ENCODE measurements around the gene INF2. TPM values are rescaled to one million over a fixed set of nuclear protein-coding genes. Genes with fewer than 3 reads are reported as not detected.

Gene INF2
- total RNA-seq, 2 donors from 2014 or later: 162 to 264 TPM

DNA sequence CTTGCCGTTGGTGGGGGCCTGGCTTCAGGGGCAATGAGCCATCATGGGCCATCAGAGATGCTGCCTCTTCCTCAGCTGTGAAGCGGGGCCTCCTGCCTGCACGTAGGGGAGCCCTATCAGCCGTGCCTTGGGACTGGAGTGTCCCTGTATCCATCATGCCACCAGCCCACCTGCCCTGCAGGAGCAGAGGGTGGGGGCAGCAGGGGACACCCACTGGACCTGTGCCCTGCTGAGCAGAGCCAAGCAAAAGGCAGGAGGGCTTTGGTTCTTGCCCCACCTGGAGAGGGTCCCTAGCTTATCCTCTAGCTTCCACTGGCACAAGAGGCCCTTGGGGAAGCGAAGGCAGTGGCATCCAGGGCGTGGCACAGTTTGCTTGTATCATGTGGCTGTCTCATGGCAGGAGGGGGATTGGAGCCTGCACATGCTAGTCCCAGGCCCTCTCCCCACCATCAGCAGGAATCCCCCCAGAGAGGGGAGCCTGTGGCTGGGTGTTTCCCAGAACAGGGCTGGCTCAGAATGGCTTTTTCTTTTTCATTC is 44.7 kb downstream of the INF2 start:
- Histone ChIP-seq H3K36me3 (no peaks in the 10 kb centered on the region), H3K27me3 (no peaks in the 10 kb centered on the region), H3K4me1 (peaks cover 6% of the 10 kb centered on the region), H3K9me3 (no peaks in the 10 kb centered on the region), H3K4me3 (no peak overlapping the region), H3K27ac (no peak overlapping the region), H3K9ac (ENCODE audit: low read depth in 2 of 2, low read length in 2 of 2) (no peak overlapping the region)
- intact Hi-C loops (cut with DNase I): no loop called here
- no peak for DNase-seq
- TF ChIP-seq CTCF (IDR thresholded peaks at IDR 0.05): no peak

GRCh38 chr14:104734601-104734990 is 45.2 kb downstream of the INF2 start:
- H3K27ac ChIP-seq: no peak overlapping the region
- intact Hi-C loops (cut with DNase I): no loop called here
- DNase-seq: no peak
- TF ChIP-seq CTCF (IDR thresholded peaks at IDR 0.05): no peak
- no peak overlapping the region for H3K9ac ChIP-seq (ENCODE audit: low read depth in 2 of 2, low read length in 2 of 2)
- H3K4me3 ChIP-seq: no peak overlapping the region
- H3K27me3 ChIP-seq: no peaks in the 10 kb centered on the region
- no peaks in the 10 kb centered on the region for H3K9me3 ChIP-seq
- H3K4me1 ChIP-seq: peaks cover 6% of the 10 kb centered on the region
- H3K36me3 ChIP-seq: no peaks in the 10 kb centered on the region

DNA sequence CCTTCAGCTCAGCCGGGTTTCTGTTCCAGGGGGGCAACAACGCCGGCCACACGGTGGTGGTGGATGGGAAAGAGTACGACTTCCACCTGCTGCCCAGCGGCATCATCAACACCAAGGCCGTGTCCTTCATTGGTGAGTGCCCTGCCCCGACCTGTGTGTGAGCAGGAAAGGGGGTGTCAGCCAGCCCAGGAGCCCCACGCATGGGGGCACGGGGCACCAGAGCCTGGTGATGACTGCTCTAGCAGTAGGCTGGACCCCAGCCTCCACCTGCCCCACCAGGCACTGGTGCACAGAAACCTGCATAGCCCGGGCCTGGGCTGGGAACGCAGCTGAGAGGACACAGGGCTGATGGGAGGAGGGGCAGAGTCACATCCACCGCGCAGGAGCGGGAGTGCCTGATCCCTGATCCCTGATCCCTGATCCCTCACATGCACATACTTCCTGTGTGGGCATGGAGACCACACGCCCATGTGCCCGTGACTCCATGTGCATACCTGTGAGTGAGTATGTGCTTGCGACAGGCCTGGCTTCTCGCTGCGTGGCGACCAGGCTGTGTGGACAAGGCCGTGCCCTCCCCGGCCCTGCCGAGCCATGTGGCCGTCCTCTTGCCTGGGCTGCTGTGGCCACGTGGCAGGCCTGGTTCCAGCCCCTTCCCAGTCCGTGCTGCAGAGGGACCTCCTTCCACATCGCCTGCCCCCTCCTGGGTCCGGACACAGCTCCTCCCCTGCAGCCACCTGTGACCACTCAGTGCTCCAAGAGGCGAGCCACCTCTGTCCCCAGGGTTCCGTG is 45.8 kb downstream of the INF2 start:
- no peak for DNase-seq
- Histone ChIP-seq H3K4me3 (no peak overlapping the region), H3K9ac (ENCODE audit: low read depth in 2 of 2, low read length in 2 of 2) (no peak overlapping the region), H3K27ac (no peak overlapping the region), H3K4me1 (peaks cover 6% of the 10 kb centered on the region), H3K36me3 (no peaks in the 10 kb centered on the region), H3K9me3 (no peaks in the 10 kb centered on the region), H3K27me3 (no peaks in the 10 kb centered on the region)
- intact Hi-C loops (cut with DNase I): no loop called here
- TF ChIP-seq CTCF (IDR thresholded peaks at IDR 0.05): no peak

DNA sequence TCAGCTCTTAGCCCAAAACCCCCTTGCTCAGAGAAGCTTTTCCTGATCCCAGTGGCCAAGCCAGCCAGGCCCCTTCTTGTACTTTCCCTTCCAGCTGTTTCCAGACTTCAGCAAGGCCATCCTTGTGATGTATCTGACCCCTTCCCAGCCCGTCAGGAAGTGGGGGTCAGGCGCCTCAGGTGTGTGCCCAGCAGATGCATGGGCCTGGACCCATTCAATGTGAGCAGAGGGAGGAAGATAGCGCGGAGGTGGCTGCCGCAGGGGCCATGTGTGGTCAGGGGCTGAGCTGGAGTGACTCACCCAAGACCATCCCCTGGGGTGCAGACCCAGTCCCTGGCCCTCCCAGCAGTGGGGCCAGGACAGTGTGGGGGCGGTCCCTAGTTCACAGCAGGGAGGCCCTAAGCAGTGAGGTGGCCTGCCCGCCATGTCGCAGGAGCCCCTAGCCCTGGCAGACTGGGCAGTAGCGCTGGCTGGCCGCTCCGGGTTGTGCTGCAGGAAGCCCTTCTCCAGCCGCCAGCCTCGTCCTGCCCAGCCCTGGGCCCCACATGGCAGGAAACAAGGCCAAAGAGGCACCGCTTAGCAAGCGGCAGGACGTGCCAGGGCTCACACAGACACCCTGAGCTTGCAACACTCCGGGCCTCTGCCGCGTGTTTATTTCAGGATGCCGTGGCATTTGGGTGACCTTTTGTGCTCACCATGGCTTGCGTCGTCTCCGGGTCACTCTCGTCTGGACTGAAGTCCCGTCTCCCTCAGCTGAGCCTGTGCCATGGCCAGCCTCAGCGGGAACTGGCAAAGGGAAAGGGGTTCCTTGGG is 46.6 kb downstream of the INF2 start:
- Histone ChIP-seq H3K9ac (ENCODE audit: low read depth in 2 of 2, low read length in 2 of 2) (peak overlapping the region in 1 of 2 donors; percentile 13), H3K27ac (peak overlapping the region; percentile 17), H3K9me3 (no peaks in the 10 kb centered on the region), H3K4me1 (peaks cover 6% of the 10 kb centered on the region), H3K36me3 (no peaks in the 10 kb centered on the region), H3K27me3 (no peaks in the 10 kb centered on the region), H3K4me3 (no peak overlapping the region)
- no peak for TF ChIP-seq CTCF (IDR thresholded peaks at IDR 0.05)
- intact Hi-C loops (cut with DNase I): no loop called here
- peak; percentile 42 for DNase-seq

DNA sequence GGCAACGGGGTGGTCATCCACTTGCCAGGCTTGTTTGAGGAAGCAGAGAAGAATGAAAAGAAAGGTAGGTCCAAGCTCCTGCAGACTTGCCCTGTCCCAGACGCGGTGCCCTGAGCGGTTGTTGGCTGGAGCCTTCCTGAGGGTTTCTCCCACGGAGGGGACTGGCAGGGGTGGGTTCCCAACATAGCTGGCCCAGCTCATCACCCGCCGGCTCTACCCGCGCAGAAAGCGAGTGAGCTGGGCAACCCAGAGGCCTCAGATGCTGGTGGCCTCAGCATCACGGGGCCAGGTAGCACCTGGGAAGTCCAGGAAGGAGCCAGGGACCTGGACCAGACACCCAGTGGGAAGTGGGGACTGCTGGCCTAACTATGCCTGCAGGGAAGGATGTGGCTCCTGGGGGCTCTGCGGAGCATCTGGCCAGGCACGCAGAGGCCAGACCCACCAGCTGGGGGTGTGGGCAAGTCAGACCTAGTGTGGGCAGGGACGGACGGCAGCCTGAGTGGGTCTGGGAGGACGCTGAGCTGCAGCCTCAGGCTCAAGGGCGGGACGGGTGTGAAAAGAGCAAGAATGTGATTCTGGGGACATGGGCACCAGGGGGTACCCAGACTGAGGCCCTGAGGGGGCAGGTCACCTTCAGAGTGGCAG is 49.1 kb downstream of the INF2 start:
- Histone ChIP-seq H3K4me1 (no peaks in the 10 kb centered on the region), H3K27ac (no peak overlapping the region), H3K4me3 (no peak overlapping the region), H3K36me3 (no peaks in the 10 kb centered on the region), H3K27me3 (no peaks in the 10 kb centered on the region), H3K9me3 (no peaks in the 10 kb centered on the region), H3K9ac (ENCODE audit: low read depth in 2 of 2, low read length in 2 of 2) (no peak overlapping the region)
- DNase-seq: no peak
- no peak for TF ChIP-seq CTCF (IDR thresholded peaks at IDR 0.05)
- intact Hi-C loops (cut with DNase I): no loop called here
